HG03520 (cell line): ENCODE results near the gene C20orf204.
"Not testable (repeated sequence)": the region's sequence is repeated elsewhere in the genome, so short reads cannot be mapped to it uniquely, and the experiment has no call there.

Experiments
- ATAC-seq: cut with Tn5 transposase; IDR thresholded peaks from one replicate; pipeline ENCODE4 v1.9.1; 2021; ENCODE audit warnings: mild to moderate bottlenecking, moderate library complexity; ENCODE audit not compliant: unreplicated experiment

Gene C20orf204, protein sequence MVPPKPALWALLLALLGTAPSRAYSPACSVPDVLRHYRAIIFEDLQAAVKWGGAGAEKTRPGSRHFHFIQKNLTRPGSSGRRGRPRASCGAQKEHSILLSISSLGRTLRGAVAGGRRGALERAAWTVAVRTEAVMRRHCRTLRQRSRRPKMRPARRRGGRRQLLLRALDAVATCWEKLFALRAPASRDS

DNA sequence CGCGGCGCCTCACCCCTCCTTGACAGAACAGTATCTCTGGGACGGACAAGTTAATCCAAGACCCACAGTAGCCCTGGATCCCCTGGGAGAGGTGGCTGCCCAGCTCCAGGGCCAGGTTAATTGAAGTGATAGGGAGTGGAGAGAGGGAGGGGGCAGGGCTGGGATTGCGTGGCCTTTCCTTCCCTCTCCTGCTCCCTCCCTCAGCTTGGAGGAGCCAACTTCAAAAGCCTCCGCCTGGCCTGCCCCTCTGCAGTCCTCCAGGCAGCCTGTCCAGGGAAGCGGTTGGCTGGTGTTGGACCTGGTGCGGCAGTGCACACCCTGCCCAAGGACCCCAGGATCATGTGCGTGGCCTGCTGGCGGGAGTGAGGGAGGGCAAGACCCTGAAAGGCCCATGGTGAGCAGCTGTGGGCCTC, at the start of gene C20orf204:
TSS of gene C20orf204 (plus strand) at position 250 of the 413 bp plus-strand sequence. CDS start at position 392, 142 bp downstream.
- no peak for ATAC-seq

DNA sequence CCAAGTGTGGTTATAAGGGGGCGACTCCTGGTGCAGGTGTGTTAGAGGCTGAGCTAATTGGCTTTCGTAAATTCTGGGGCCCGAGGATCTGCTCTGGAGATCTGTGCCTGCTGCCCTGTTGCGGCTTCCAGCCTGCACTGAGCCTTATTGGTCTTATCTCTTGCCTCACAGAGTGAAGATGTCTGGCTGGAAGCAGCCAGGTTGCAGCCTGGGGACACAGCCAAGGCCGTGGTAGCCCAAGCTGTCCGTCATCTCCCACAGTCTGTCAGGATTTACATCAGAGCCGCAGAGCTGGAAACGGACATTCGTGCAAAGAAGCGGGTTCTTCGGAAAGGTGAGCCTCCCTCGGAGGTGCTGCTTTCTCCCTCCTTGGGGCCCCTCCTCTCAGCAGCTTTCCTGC, 35.1 kb upstream of the C20orf204 start:
- no peak for ATAC-seq

DNA sequence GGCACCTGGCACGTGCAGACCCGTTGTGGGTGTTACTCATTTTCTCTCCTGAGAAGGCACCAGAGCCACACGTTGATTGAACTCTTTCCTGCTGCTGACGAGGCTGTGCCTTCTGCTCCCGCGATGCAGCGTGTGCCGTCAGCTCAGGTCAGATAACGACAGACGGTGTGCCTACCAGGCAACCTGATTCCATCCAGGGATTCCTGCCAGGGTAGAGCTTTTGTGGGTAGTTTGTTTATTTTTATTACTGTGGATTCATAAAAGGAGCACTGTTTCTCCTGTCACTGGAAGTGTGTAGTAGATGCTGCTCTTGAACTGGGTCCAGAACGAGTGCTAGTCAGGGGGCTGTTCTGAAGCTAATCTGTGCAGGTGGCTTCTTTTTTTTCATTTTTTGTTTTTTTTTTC, 34.4 kb upstream of the C20orf204 start:
- ATAC-seq = no peak

DNA sequence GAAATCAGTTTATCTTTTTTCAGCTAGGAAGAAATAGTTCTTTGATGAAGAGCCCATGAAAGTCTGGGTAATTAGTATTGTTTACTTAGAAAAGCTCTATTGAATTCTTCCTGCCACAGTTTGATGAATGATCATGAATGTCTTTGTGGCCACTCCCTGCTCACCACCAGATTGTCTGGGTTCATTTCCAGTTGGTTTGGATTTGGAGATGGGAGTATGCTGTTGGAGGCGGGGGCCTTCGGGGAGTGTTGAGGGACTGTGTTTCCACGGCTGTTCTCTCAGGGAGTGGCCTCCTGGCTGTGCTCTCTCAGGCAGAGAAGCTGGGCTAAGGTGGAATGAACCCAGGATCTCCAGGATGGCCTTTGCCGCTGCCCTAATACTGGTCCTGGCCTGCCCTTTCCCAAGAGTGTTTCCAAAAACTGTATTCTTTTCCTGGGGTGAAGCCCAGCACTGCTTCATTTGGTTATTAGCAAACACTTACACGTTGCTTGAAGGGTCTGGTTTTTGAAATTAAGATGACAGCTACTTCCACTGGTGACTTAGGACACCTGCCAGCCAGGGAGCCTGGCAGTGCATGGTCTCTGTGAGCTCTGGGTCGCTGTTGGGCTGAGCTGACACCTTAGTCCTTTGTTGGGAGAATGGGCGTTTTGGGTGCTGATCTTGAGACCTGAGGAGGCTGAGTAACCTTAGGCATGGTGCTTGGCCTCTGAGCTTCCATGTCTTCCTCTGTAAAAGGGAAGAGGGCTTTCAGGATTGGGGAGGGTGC, 31.8 kb upstream of the C20orf204 start:
- ATAC-seq = no peak

DNA sequence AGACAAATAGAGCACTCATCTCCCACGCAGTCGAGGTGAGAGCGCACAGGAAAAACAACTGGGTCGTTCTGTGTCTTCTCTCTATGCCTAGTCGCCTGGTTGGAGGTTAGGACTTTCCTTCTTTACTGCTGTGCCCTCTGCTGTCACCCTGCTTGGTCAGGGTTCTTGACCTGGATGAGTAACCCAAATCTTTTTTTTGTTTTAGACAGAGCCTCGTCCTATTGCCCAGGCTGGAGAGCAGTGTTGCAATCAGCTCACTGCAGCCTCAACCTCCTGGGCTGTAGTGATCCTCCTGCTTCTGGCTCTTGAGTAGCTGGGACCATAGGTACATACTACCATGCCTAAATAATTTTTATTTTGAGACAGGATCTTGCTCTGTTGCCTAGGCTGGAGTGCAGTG, 30.6 kb upstream of the C20orf204 start:
- ATAC-seq = no peak

DNA sequence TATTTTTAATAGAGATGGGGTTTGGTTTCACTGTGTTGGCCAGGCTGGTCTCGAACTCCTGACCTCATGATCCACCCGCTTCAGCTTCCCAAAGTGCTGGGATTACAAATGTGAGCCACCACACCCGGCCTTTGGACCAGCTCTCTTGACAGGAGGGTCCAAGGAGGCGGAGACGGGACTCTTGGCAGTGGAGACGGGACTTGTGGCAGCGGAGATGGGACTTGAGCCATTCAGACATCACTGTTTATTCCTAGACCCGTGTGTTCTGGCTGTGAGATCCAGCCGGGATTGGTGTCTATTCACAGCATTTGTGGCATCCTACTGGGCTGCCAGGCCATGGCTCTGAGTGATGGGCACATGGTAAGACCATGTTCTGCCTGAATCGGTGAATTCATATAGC, 29.5 kb upstream of the C20orf204 start:
- ATAC-seq = no peak

DNA sequence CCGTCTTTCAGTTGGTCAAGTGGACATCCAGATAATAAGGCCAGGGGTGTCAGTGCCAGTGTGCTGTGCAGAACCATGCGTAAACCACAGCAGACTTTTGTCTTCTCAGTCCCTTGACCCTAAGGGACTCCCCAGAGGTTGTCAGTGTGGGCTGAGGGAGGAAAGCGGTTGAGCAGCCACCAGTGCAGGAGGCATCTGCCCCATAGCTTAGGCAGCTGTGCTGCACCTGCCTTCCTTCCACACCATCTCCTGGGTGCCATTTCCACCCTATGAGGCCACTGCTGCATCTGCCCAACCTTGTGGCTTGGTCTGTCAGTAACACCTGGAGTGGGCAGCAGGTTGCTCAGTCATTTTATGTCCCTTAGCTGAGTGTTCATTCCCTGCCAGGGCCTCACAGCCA, 29.1 kb upstream of the C20orf204 start:
- no peak for ATAC-seq

DNA sequence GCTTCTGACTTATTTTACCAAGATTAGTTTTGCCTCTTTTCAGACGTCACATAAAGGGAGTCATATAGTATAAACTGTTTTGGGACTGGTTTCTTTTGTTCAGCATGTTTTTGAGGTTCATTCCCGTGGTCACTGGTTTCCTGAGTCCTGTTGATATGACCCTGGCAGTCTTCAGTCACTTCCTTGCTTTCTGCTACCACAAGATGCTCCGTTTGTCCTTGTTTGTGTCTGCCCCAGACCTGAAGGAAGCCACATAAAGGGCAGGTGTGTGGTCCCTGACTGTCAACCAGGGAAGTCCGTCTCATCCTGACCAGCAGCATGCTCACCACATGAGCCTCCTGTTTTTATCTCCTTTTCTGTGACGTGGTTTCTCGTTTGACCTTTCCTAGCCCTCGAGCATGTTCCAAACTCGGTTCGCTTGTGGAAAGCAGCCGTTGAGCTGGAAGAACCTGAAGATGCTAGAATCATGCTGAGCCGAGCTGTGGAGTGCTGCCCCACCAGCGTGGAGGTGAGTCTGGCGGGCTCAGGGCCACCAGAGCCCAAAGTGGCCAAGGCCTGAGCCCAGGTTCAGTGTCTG, 26.1 kb upstream of the C20orf204 start:
- ATAC-seq = no peak

DNA sequence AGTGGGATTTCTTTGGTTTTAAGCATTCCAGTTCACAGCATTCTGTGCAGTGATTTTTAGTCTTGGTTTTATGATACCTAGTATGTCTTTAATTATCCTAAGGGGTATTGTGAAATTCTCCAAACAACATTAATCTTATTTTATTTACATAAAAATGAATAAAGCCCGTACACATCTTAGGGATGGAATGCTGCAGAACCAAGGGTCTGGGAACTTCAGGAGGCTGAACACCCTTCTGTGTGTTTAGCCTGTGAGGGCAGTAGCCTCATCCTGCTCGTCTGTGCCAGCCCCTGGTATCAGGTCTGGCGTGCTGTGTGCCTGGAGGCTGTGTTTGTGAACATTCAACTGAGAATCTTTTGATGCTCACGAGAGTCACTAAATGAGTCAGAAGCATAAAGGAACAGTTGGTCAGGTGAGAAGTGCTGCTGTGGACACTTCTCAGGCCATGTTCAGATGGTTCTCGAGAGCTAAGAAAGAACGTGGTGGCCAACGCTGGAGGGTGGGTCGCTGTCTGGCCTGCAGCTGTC, 25.2 kb upstream of the C20orf204 start:
- ATAC-seq = no peak

DNA sequence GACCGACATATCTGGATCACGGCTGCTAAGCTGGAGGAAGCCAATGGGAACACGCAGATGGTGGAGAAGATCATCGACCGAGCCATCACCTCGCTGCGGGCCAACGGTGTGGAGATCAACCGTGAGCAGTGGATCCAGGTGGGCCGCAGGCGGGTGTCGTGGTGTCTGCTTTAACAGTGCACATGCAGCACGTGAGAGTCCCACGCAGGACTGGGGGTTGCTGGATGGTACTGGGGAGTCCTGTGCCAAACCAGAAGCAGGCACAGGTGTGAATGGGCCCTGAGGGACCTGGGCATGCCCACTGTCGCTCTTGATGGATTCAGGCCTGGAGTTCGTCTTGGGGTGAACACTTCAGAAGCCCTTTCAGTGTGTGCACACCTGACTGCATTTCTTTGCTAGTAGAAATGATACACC, 24.6 kb upstream of the C20orf204 start:
- no peak for ATAC-seq

DNA sequence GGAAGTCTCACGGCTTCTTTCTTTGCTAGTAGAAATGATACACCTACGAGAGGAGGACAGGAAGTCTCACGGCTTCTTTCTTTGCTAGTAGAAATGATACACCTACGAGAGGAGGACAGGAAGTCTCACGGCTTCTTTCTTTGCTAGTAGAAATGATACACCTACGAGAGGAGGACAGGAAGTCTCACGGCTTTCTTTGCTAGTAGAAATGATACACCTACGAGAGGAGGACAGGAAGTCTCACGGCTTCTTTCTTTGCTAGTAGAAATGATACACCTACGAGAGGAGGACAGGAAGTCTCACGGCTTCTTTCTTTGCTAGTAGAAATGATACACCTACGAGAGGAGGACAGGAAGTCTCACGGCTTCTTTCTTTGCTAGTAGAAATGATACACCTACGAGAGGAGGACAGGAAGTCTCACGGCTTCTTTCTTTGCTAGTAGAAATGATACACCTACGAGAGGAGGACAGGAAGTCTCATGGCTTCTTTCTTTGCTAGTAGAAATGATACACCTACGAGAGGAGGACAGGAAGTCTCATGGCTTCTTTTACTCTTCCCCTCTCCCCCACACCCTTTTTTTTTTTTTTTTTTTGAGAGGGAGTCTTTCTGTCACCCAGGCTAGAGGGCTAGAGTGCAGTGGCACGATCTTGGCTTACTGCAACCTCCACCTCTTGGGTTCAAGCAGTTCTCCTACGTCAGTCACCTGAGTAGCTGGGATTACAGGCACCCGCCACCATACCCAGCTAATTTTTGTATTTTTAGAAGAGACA, 23.4 kb upstream of the C20orf204 start:
- ATAC-seq = not testable (repeated sequence)

DNA sequence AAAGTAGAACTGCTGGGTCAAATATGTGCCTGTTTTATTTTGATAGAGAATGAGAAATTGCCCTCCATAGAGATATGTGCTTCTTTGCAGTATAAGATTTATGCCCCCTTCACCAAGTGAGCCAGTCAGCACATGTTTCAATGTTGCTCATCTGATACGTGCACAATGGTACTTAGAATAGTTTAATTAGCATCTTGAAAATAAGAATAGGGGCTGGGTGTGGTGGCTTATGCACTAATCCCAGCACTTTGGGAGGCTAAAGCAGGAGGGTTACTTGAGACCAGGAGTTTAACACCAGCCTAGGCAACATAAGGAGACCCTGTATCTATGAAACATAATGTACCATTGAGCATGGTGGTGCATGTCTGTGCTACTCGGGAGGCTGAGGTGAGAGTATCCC, 20.3 kb upstream of the C20orf204 start:
- ATAC-seq = no peak

DNA sequence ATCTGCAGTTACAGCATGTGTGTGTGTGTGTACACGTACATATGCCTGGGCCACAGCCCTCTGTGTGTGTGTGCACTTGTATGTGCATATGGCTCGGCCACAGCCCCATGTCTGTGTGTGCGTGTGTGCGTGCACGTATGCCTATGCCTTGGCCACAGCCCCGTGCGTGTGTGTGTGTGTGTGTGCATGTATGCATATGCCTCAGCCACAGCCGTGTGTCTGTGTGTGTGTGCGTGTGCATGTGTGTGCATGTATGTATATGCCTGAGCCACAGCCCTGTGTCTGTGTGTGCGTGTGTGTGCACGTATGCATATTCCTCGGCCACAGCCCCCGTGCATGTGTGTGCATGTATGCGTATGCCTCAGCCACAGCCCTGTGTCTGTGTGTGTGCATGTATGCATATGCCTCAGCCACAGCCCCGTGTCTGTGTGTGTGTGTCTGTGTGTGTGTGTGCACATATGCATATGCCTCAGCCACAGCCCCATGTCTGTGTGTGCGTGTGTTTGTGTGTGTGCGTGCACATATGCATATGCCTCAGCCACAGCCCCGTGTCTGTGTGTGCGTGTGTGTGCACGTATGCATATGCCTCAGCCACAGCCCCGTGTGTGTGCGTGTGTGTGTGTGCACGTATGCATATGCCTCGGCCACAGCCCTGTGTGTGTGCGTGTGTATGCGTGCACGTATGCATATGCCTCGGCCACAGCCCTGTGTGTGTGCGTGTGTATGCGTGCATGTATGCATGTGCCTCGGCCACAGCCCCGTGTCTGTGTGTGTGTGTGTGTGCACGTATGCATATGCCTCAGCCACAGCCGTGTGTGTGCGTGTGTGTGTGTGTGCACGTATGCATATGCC, 14.6 kb upstream of the C20orf204 start:
- no peak for ATAC-seq

DNA sequence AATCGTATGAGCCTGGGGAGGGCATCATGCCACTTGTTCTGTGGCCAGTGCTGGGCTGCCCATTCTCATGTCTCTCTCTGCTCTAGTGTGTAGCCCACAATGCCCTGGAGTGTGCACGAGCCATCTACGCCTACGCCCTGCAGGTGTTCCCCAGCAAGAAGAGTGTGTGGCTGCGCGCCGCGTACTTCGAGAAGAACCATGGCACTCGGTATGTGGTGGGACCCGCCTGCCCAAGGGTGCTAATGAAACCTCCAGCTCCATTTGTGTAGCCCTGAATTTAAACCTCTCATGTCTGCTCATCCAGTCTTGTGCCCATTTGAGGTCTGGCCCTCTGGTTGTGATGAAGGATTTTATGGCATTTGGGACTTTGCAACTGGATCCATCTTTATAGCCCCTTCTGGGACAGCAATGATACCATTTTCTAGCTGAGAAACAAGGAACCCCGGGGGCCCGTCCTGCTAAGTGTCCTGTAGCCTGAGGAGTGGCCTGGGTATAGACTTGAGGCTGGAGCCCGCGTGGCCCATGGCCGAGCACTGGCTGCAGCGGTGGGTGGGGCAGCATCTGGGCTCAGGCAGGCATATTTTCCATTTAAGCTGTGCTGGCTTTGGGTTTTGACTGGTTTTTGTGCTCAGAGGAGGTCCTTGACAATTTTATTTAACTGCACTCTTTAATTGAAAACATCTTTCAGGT, 13.2 kb upstream of the C20orf204 start:
- no peak for ATAC-seq

DNA sequence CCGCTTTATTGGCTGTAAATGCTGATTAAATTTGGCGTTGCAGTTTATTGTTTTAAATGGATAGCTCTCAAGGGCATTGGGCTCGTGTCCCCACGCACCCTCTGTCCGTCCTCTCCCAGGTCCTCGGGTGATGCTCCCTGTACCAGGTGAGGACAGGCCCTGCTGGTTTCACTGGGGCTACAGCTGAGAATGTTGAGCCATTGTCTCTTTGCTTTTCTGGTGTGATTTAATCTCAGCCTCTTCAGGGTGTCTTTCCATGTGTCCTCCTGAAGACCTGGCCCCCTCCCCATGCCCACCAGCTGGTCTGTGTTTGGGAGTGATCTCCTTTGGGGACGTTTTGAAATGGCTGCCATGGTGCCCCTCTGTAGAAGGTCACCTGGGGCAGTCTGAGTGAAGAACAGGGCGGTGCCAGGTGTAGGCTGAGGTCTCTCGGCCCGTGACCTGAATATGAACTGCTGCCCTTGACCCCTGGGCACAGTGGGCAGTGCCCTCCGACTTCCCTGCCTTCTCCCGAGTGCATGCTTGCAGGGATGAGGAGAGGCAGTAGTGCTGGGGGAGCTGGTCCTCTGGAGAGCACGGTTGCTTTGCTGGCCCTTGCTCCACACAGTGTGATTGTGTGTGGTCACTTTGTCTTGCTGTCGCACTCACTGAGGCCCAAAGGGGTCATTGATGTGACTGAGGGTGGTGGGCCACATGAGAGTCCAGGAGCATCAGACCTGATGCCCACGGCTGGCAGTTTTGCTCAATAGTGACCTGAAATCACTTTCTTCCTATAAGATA, 12.4 kb upstream of the C20orf204 start:
- no peak for ATAC-seq

DNA sequence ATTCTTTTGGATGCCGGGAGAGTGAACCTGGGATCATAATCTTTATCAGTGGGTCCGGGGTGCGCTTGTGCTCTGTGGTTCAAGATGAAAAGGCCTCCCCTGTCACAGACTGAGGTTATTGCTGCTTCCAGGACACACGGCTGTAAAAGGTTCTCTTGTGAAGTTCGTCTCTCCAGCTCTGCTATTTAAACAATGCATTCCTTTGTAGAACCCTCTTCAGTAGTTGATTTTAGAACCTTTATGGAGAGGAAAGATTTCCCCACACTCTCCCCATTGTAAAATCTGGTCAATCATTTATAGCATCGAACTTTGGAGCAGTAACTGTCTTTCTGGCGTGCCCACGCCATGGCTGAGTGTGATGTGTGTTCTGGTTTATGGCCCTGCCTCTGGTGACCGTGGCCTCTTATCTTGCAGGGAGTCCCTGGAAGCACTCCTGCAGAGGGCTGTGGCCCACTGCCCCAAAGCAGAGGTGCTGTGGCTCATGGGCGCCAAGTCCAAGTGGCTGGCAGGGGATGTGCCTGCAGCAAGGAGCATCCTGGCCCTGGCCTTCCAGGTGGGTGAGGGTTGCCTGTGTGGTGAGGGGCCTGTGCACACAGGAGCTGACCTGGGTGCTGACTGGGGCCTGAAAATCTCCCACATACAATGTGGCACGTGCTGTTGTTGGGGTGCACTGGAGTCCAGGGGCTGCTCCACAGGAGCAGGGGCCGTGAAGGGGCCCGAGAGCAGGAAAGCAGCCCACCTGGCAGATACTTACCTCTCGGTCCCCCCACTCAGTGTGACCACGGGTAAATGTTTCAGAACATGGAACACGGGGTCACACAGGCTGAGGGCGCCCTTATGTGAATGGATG, 11.6 kb upstream of the C20orf204 start:
- ATAC-seq = no peak

DNA sequence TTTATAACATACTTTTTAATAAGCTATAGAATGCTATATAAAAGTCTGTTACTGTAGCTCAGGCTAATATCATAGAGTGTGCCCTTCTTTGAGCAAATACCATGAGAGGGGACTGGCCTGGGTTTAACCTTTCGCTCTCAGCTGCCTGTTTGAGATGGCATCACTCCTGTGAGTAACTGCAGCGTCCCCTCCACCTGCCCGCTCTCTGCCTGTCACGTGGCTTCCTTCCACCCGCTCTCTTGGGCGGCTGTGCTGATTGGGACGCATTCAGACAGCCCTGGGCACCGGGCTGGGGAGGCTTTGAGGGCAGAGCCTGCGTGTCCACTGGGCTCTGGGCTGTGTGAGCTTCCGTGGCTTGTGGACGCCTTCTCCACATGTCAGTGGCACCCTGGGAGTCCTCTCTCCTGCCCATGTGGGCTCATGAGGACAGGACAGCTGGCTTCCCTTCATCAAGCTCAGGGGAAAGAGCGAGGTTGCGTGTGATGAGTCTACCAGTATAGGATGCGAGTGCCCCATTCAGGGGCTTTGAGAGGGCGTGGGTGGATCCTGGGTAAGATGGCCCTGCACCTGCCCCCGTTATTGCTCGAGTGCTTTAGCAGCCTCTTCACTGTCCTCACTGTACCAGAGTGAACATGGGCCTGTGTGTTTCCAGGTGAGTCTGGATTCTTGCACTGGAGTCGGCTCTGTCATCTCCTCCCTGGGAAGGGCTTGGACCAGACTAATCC, 10.7 kb upstream of the C20orf204 start:
- no peak for ATAC-seq
